CD4-positive, alpha-beta T cell treated with Interleukin-10 for 1 hour (primary cell): Measurements from ENCODE around the gene CTPS2.
A peak's percentile ranks its signal among the peaks of the same experiment; 100 is the strongest.
"Not testable (repeated sequence)": the region's sequence is repeated elsewhere in the genome, so short reads cannot be mapped to it uniquely, and the experiment has no call there.

ENCODE experiments used
- DNase-seq: peaks from one replicate; pipeline ENCODE4 v3.0.0-alpha.2; 2020

The CTPS2 gene

DNA sequence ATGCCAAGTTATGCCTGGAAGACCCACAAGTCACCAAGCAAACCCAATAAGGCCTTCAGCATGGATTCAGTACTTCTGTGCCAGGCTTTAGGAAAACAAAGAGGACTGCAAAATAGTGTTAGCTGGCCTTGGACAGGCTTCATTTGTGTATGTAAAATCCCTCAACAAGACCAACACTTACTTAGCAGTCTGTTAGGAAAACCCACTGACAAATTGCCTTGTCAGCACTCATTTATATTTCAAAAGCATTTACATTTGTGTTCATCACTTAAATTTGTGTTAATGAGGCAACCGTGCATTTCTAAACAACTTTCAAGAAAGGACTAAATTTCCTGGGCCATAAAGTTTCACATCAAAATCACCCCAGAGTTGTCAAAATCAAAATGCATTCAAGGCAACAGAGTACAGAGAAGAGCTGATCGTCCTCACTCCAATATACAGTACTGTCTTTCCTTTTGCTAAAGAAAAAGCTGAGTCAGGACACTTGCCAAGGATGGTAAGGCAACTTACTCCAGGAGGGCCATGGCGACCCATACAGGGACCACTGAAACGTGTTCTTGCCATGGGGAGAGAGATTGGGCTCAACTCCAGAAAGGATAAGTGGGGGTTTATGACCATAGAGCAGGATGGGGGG lies 61.0 kb downstream of the CTPS2 start:
- DNase-seq: no peak

DNA sequence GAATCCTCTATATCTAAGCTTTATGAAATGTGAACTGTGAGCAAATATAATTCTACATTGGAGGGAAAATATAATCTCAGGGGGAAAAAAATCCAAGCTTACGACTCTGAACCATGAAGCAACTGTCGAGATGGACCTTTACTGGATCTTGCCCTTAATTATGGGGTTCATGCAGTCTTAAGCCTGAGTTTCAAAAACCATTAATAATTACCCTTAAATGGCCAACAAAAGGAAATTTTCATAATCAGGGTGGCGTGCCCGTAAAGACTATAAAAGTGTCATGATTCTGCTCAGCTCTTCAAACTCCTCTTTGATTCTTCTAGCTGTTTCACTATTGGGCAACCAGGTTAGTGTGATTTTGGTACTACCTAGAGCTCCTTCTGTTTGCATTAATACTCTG lies 62.6 kb downstream of the CTPS2 start, which contains the start of gene S100G:
TSS of gene S100G (plus strand) at position 301 of the 400 bp plus-strand sequence. CDS start 849 bp downstream, outside the sequence.
- DNase-seq: no peak

DNA sequence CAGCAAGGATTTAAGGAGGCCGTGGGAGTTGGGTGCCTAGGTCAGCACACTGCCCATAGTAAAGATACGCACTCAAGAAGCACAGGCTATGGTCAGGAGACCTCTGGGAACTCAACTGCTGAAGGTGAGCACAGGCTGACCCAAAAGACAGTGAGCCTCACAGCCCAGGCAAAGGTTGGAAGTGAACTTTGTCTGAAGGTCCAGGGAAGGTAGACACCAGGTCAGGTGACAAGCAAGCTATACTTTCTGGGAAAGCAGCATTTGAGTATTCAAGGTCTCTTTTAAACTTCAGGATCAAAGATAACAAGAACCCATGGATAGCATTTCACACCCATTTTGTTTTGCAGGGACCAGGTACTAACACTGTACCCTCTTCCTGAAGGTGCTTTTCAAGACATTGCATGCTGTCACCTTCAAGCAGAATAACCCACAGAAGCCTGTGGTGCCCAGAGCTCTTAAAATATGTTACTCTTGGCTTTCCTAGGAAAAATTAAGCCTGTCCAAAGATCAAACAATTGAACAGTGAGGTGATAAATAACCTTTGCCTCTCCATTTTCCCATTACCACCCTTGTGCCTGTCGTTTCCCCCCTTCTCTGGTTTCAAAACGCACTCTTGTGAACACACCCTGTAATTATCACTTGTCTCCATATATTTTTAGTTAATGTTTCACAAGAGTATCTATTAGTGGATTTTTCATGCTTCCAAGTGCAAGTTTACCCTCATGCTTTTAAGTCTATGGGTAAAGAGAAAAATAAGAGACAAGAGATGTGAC lies 65.9 kb downstream of the CTPS2 start:
- no peak for DNase-seq

DNA sequence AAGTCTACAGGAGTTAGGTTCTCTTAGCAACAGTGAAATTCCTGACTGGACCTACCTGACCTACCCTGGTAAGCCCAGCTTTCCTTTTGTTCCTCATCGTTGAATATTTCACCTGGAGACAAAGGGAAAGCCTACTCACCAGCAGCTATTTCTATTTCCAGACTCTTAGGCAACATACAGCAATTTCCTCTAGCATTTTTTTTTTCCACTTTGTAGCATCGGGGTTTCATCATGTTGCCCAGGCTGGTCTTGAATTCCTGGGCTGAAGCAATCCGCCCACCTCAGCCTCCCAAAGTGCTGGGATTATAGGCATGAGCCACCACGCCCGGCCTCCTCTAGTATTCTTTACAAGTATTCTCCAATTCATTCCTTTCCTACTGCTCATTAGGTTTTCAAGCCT lies 69.3 kb downstream of the CTPS2 start:
- no peak for DNase-seq

DNA sequence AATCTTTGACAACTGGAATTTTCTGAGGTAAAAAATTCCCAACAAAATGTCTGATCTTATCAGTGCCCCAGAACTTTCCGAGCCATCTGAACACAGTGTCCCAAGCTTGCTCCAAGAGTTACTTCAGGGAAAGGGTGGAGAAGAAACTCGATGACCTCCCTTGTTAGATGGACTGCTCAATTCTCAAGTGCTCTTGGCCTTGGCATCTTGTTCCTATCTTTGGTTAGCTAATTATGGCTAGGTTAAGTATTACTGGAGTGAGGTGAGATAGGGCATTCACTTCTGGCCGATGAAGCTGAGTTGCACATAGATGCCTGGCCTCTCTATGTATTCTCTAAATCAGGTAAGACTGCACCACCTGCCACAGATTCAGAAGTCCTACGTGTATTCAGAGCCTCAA lies 71.6 kb downstream of the CTPS2 start:
- no peak for DNase-seq

DNA sequence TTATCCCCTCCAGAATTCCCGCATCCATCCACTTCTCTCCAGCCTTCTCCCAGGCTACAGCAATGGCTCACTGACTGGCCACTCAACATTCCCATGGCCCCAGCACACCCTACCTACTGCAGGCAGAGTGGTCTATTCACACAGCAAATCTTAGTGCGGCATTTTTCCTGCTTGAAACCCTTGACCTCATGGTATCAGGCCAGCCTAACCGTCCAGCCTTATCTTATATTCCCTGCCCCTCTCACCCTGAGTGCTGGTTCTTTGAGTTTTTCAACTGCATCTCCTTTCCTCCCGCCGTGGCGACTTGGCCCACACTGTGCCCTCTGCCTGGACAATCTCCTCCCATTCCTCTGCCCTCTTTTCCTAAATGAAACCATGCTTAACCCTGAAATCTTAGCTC lies 72.5 kb downstream of the CTPS2 start:
- DNase-seq: no peak

DNA sequence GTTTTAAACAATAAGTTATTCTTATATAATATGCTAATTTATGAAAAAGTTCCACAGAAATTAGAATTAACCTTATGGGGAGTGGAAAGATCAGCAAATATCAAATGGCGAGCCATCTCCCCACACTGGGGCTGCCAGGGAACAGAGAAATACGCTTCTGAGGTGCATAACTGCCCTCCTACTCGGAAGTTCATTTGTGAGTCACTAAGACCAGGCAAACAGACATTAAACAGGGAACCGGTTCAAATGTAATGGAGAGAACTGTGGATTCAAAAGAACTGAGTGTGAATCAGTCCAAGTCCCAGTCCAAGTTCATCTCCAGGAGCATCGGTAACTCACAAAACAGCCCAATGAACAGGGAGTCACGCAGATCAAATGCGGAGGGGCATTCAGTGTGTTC lies 73.9 kb downstream of the CTPS2 start:
- DNase-seq: no peak

DNA sequence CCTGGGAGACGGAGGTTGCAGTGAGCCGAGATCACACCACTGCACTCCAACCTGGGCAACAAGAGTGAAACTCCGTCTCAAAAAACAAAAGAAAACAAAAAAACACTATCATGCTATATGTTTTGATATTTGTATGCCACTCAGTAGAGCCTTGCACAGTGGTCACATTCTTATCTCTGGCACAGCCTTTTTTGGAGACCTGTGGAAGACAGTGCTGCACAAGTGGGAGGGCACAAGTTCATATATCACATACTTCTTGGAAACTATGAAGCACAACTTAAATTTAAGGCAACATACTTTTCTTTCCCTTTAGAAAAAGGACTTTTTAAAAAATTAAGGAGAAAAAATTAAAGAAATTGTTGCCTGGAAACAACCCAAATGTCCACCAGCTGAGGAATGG lies 76.9 kb downstream of the CTPS2 start:
- no peak for DNase-seq

DNA sequence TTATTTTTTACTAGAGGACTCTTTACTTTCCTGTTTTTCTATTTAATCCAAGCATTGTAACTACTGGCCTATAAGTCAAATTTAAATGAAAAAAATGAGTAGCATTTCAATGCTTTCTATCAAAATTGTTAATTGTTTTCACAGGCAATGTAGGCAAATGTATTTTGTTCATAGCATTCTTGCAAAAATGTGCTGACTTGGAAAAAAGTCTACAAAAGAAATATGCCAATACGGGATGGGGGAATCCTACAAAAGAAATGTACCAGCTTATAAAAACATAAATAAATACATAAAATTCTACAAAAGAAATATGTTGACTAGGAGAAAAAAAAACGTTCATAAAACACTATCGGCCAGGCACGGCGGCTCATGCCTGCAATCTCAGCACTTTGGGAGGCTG lies 77.4 kb downstream of the CTPS2 start:
- no peak for DNase-seq

DNA sequence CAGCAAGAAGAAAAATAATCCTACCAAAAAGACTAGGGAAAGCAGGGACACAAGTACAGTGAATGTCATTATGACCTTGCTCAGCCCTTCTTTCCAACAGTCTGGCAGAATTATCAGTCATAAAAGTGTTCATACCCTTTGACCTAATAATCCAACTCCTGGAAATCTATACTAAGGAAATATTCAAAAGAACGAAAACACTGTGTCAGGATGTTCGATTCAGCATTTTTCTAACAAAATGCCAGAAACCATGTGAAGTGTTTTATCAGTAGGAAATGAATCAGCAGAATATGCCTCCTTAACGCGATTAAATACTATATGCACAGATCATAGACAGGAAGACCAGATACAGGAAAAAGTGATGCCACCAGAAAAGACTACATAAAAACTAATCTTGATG lies 78.7 kb downstream of the CTPS2 start:
- DNase-seq: no peak

DNA sequence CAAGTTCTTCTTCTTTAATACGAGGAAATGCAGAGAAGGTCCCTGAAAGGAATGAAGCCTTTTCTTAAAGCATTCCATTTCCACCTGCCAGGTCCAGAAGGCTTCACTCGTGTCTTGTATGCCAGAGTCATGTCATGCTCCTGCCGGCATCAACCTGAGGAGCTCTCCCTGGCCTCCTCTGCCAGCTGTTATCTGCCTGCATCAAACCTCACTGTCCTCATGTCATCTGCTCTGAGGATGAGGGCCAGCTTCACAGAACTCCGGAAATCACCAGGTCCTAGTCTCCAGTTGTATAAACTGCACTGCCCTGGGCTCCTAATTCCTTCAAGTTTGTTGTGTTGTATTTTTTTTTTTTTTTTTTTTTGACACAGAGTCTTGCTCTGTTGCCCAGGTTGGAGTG lies 82.6 kb downstream of the CTPS2 start:
- DNase-seq: no peak

DNA sequence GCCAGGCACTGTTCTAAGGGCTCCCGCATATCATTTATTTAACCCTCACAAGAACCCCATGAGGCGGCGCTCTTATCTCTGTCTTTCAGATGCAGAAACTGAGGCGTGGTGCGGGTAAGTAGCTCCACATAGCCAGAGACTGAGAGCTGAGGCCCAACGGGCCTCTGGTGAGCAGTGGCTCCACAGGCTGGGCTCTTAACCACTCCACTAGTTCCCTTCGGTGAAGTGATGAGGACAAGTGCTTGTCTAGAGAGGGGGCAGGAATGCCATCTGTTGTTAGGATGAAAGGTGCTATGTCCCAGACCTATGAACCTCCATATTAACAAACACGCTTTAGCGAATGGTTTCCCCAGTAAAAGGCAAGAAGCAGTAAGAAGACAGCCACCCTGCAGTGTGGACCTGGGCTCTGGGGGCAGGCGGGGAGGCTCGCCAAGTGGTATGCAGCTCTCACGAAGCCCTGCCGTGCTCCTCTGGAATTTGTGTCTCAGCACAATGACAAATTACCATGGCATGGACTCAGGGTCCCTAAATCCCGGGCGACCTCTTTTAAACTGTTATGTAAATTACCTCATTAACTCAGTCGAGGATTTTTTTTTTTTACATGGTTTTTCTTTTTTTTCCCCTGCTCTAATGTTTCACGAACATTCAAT lies 83.4 kb downstream of the CTPS2 start:
- no peak for DNase-seq

DNA sequence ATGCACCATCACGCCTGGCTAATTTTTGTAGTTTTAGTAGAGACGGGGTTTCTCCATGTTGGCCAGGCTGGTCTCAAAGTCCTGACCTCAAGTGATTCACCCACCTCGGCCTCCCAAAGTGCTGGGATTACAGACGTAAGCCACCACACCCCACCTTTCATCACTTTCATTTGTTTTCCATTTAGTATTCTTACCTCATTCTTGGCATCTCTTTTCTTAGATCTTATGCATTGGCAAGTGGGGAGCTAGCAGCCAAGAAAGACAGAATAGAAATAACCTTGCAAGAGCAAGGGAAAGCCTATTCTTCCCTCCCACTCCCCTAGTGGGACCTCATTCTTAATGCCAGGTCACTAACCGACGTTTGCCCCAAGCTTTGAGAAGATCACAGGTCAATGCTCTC lies 84.0 kb downstream of the CTPS2 start:
- DNase-seq: not testable (repeated sequence)

DNA sequence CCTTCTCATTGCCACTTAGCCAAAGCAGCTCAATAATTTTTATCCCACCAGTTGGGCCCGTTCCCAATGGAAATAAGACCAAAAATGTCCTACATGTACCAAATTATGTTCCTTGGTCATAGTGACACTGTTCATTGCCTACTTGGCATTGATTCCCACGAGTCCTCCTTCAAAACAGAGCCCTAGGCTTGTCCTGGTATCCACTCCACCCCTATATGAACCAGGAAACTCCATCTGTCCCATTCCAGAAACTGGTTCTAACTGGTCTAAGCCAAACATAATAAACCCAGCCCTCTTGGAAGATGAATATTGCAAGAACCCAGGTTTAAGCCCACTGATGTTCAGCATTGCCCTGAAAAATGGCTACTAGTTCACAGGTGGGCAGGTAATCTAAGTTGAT lies 93.4 kb downstream of the CTPS2 start:
- DNase-seq: no peak

DNA sequence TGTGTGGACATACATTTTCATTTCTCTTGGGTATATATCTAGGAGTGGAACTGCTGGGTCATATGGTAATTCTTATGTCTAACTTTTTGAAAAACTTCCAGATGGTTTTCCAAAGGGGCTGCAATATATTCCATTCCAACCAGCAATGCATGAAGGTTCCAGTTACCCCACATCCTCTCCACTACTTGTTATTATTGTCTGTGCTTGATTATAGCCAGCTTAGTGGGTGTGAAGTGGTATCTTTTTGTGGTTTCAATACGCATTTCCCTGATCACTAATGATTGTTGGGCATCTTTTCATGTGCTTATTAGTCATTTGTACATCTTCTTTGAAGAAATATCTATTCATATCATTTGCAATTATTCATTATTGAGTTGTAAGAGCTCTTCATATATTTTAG lies 94.0 kb downstream of the CTPS2 start:
- no peak for DNase-seq

DNA sequence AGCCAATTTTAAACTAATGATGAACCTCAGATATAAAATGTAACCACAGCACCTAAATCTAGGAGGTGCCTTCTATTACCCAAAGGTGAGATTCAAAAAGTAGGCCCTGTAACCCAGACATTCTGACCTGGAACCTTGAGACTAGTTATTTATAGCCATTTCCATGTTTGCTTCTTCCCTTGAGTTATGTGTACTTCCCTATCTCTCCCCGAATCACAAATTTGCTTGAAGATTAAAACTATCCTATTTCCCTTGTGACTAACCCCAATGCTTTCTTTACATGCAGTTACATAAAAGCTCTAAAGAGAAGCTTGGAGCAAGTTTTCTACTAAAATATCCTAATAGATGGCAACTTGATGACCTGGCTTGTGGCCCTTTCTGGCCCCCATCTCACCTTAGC lies 95.1 kb downstream of the CTPS2 start:
- no peak for DNase-seq

DNA sequence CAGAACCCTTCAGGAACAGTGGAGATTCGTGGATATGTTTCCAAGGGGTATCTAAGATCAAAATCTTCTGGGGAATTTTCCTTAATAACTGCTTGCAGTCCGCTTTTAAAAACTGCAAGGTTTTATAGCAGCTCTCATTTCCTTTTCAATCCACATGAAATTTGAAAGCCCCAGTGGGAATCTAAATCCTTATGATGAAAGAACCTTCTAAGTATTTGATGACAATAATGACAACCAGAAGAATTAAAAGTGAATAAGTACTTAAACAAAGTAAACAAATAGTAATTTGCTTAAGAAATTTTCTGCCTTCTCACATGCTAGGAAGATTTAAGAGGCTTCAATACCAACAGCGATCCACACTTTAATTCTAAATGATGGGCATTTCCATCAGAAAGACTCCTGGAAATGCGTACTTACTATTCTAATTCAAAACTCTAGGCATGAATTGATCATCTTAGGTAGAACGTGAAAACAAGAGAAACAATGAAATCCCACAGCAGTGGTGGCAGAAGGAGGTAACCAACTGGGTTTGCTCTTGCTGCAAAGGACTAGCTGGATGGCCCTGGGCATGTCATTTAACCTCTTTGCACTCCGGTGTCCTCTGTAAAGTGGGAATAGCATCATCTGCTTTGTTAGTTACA lies 100.1 kb downstream of the CTPS2 start:
- no peak for DNase-seq

DNA sequence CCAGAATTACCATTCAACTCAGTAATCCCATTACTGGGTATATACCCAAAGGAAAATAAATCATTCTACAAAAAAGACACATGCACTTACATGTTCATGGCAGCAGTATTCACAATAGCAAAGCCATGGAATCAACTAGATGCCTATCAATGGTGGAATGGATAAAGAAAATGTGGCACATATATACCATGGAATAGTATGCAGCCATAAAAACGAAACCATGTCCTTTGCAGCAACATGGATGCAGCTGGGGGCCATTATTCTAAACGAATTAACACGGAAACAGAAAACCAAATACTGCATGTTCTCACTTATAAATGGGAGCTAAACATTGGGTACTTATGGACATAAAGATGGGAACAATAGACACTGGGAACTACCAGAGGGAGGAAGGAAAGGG lies 101.8 kb downstream of the CTPS2 start:
- DNase-seq: not testable (repeated sequence)

DNA sequence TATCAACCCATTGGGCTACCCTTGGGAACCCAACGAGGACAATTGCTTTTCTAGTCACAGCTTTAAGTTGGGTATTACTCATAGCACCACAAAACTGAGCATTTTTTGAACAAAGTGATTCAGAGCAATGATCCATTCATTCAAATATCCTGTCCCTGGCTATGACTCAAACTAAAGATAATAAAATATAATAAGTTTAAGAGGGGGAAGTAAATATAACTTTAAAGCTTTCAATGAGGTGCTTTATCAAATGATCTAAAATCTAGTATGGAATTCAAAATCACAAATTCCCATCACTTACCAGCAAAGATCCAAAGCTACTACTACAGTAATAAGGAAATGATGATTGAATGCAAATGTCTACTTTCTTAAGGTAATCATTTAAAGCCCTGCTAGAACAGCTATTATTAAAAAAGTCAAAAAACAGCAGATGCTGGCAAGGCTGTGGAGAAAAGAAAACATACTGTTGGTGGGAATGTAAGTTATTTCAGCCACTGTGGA lies 102.3 kb downstream of the CTPS2 start:
- no peak for DNase-seq

DNA sequence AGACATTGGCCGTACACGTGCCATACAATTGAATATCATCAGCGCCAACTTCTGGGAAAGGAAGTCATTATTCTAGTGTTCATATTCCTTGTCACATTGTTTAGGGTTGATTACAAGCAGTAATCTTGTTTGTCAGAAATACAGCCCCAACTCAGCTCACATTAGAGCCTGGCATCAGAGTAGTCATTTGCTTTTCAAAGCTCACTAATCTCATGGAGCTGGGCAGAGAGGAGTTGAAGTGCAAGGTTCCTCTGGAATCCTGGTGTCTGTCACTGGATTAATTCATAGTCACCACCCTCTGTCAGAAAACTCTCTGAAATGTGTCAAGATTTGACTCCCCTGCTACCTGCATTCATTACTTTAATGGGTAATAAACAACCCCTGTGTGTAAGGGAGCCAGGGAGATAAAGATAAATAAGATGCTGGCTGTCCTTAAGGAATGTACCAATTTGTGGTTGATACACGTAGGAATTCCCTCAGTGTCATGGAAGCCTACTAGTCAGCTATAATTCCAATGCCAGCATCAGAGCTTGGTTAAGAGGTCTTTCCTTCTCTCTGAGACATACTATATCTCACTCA lies 106.2 kb downstream of the CTPS2 start:
- no peak for DNase-seq

DNA sequence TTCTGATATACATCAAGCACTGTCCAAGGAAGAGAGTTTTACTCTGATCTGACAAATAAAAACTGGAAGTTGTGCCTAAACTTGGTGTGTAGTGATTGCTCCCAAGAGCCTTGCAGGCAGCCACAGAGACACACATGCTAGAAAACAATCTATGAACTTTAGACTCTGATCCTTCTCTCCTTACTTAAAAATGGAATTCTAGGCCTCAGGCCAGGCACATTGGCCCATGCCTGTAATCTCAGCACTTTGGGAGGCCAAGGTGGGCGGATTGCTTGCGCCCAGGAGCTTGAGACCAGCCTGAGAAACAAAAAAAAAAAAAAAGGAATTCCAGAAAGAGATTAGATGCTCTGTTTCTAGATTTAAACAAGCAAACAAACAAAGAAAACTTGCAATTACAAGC lies 108.1 kb downstream of the CTPS2 start:
- DNase-seq: no peak

DNA sequence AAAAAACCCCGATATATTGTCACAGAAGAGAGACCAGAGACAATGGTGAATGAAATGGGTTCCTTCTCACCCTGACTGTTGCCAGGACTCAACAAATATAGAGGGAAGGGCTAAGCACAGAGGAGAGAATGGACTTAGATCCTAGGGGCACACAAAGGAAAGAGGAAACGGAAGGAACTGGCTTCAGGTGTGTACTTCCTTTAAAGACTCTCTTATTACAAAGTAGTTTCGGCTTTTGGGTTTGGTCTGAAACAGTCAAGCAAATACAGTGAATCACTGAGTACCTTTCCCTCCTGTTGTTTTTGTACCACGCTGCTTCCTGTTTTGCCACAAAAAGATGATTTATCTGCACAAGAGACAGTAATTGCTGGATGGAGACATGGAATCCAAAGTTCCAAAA lies 108.6 kb downstream of the CTPS2 start:
- peak; percentile 5 for DNase-seq

DNA sequence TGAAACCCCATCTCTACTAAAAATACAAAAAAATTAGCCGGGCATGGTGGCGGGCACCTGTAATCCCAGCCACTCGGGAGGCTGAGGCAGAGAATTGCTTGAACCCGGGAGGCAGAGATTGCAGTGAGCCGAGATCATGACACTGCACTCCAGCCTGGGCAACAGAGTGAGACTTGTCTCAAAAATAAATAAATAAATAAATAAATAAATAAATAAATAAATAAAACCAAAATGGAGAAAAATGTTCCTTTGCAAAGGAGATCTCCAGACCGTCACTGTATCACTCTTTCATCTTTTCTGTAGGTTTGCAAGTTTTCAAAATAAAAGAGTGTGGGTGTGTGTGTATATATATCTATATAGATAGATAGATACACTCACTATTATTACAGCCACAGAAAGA lies 109.2 kb downstream of the CTPS2 start:
- DNase-seq: not testable (repeated sequence)
